Endothelial cell (in vitro differentiated cells): ENCODE results near the gene DLG1. TPM values are rescaled to one million over a fixed set of nuclear protein-coding genes. Genes with fewer than 3 reads are reported as not detected.
A peak's percentile ranks its signal among the peaks of the same experiment; 100 is the strongest.

Source experiments
- DNase-seq: peaks from one replicate; pipeline ENCODE4 v3.0.0; 2021; ENCODE audit warnings: low spot score
- H3K27ac Mint-ChIP-seq: one replicate; pipeline ENCODE4 v1.8.0; 2021; ENCODE audit warnings: mixed read lengths, inconsistent platforms; ENCODE audit not compliant: unreplicated experiment
- H3K27me3 Mint-ChIP-seq: one replicate; pipeline ENCODE4 v1.8.0; 2021; ENCODE audit warnings: mild to moderate bottlenecking, moderate library complexity, mixed read lengths, inconsistent platforms; ENCODE audit not compliant: unreplicated experiment
- H3K36me3 Mint-ChIP-seq: one replicate; pipeline ENCODE4 v1.8.0; 2021; ENCODE audit warnings: mild to moderate bottlenecking, low read depth, mixed read lengths, inconsistent platforms; ENCODE audit not compliant: unreplicated experiment
- H3K4me1 Mint-ChIP-seq: one replicate; pipeline ENCODE4 v1.8.0; 2021; ENCODE audit warnings: mild to moderate bottlenecking, mixed read lengths, inconsistent platforms; ENCODE audit not compliant: unreplicated experiment
- H3K4me3 Mint-ChIP-seq: one replicate; pipeline ENCODE4 v1.8.0; 2021; ENCODE audit warnings: mild to moderate bottlenecking, mixed read lengths, inconsistent platforms; ENCODE audit not compliant: unreplicated experiment
- H3K9me3 Mint-ChIP-seq: one replicate; pipeline ENCODE4 v1.8.0; 2021; ENCODE audit warnings: mixed read lengths, inconsistent platforms; ENCODE audit not compliant: unreplicated experiment
- CTCF ChIP-seq: fragments of 200-600 bp; sonication (generic); IDR thresholded peaks from one replicate; pipeline ENCODE4 v1.5.0; 2021; ENCODE audit warnings: antibody characterized with exemption; ENCODE audit not compliant: unreplicated experiment
- total RNA-seq: library from RNA; stranded (reverse); fragmentation: NEBNext Ultra II Directional; extraction: Animal tissue kit (Norgen Biotek cat#: 25700); gene quantifications from one replicate; pipeline ENCODE4 v1.2.1, GENCODE V29; 2021; ENCODE audit not compliant: unreplicated experiment

Gene DLG1
- total RNA-seq, 1 donor from 2014 or later: 75.5 TPM

GRCh38 chr3:197003461-197004385 is 294.7 kb downstream of the DLG1 start:
- no peak overlapping the region for H3K27ac Mint-ChIP-seq
- peaks cover 5% of the 10 kb centered on the region for H3K4me1 Mint-ChIP-seq
- H3K4me3 Mint-ChIP-seq: peak overlapping the region; percentile 85
- H3K9me3 Mint-ChIP-seq: no peaks in the 10 kb centered on the region
- TF ChIP-seq CTCF: no peak
- DNase-seq: no peak
- H3K27me3 Mint-ChIP-seq: peaks cover 14% of the 10 kb centered on the region
- H3K36me3 Mint-ChIP-seq: peaks cover 8% of the 10 kb centered on the region

GRCh38 chr3:197002701-197003454 is 295.5 kb downstream of the DLG1 start:
- DNase-seq: peak; percentile 82
- Mint-ChIP-seq H3K36me3 (peaks cover 8% of the 10 kb centered on the region), H3K4me3 (no peak overlapping the region), H3K4me1 (peaks cover 5% of the 10 kb centered on the region), H3K9me3 (no peaks in the 10 kb centered on the region), H3K27ac (no peak overlapping the region), H3K27me3 (peaks cover 16% of the 10 kb centered on the region)
- no peak for TF ChIP-seq CTCF

- TF ChIP-seq CTCF: no peak
- Mint-ChIP-seq H3K36me3 (peaks cover 8% of the 10 kb centered on the region), H3K27me3 (peaks cover 16% of the 10 kb centered on the region), H3K27ac (peak overlapping the region; percentile 81), H3K4me3 (peak overlapping the region; percentile 87), H3K9me3 (no peaks in the 10 kb centered on the region), H3K4me1 (peaks cover 5% of the 10 kb centered on the region)
- DNase-seq: no peak
Observed at GRCh38 chr3:197001972-197002700, 296.3 kb downstream of the DLG1 start.

GRCh38 chr3:197001106-197001971 is 297.1 kb downstream of the DLG1 start:
- DNase-seq: no peak
- Mint-ChIP-seq H3K9me3 (no peaks in the 10 kb centered on the region), H3K27me3 (peaks cover 16% of the 10 kb centered on the region), H3K4me3 (peak overlapping the region; percentile 87), H3K27ac (peak overlapping the region; percentile 81), H3K36me3 (peaks cover 8% of the 10 kb centered on the region), H3K4me1 (peaks cover 5% of the 10 kb centered on the region)
- TF ChIP-seq CTCF: no peak
